Large intestine (tissue), 12 donors: ENCODE data around the gene MAGEE2. TPM values are rescaled to one million over a fixed set of nuclear protein-coding genes. Genes with fewer than 3 reads are reported as not detected.
"Not testable (repeated sequence)": the region's sequence is repeated elsewhere in the genome, so short reads cannot be mapped to it uniquely, and the experiment has no call there.

Source experiments
- DNase-seq, 2 donors: peaks; one replicate each; pipeline versions ENCODE4 v3.0.0 to v3.0.0-alpha.2; 2013
- H3K27ac ChIP-seq: one replicate; pipeline ENCODE4 v1.5.1; 2013; ENCODE audit warnings: low read length
- H3K27me3 ChIP-seq: 2 replicates; pipeline ENCODE4 v1.6.1; 2013; ENCODE audit warnings: low read length; ENCODE audit not compliant: control insufficient read depth, insufficient read depth
- H3K36me3 ChIP-seq: 2 replicates; pipeline ENCODE4 v1.6.1; 2013; ENCODE audit warnings: low read length; ENCODE audit not compliant: control insufficient read depth, insufficient read depth
- H3K4me1 ChIP-seq: one replicate; pipeline ENCODE4 v1.6.1; 2013; ENCODE audit warnings: low read length; ENCODE audit not compliant: control insufficient read depth, insufficient read depth
- H3K4me3 ChIP-seq: one replicate; pipeline ENCODE4 v1.5.1; 2013; ENCODE audit warnings: low read length
- H3K9me3 ChIP-seq: one replicate; pipeline ENCODE4 v1.6.1; 2013; ENCODE audit warnings: mild to moderate bottlenecking, low read depth, low read length, moderate library complexity; ENCODE audit not compliant: control insufficient read depth
- WGBS: methylation state at CpG from one replicate; pipeline ENCODE4 v1.1.5; 2013; ENCODE audit warnings: low lambda C conversion rate; ENCODE audit not compliant: insufficient coverage; 5-methylcytosine and 5-hydroxymethylcytosine counted together
- long read RNA-seq, 11 donors: transcript quantifications; one replicate each; lab custom pipeline, GENCODE V29; 2026
- polyA plus RNA-seq: library from polyadenylated mRNA; unstranded; fragments of 120-200 nt; gene quantifications from one replicate; pipeline ENCODE4 v1.2.1, GENCODE V29; 2013

Gene MAGEE2
- 0.37 TPM for polyA plus RNA-seq
- long read RNA-seq, donor 1, result 0 reads
- long read RNA-seq, donor 2, result 0 reads
- long read RNA-seq, donor 3, result 0 reads
- long read RNA-seq, donor 4, result 0 reads
- long read RNA-seq, donor 5, result 0 reads
- long read RNA-seq, donor 6, result 0 reads
- long read RNA-seq, donor 7, partial matches to known transcripts, result 0 of 1 reads
- long read RNA-seq, donor 7, other reads (novel, unspliced or antisense), result 0 of 1 reads
- long read RNA-seq, donor 8, result 0 reads
- long read RNA-seq, donor 9, result 0 reads
- long read RNA-seq, donor 10, result 0 reads
- long read RNA-seq, donor 11, partial matches to known transcripts, result 0 of 1 reads
- long read RNA-seq, donor 11, other reads (novel, unspliced or antisense), result 0 of 1 reads

GRCh38 chrX:75784680-75785491 lies at the start of gene MAGEE2:
Gene MAGEE2, minus strand, starts transcription at chrX:75785254. Its CDS starts 203 bp downstream, at chrX:75785051.
- H3K36me3 ChIP-seq, result no peaks in the 10 kb centered on the region
- no CpG with 5 or more reads among the region's 36 CpGs for WGBS
- no peak within 1 kb of the TSS for H3K27ac ChIP-seq
- H3K4me1 ChIP-seq, result no peaks in the 10 kb centered on the region
- peak within 1 kb of the TSS; percentile 6 for H3K4me3 ChIP-seq
- peak in 1 of 2 donors; percentile 1 for DNase-seq
- no peaks in the 10 kb centered on the region for H3K27me3 ChIP-seq
- no peaks in the 10 kb centered on the region for H3K9me3 ChIP-seq

- H3K9me3 ChIP-seq, result no peaks in the 10 kb centered on the region
- H3K36me3 ChIP-seq, result no peaks in the 10 kb centered on the region
- H3K4me1 ChIP-seq, result no peaks in the 10 kb centered on the region
- DNase-seq, result no peak
- H3K27ac ChIP-seq, result no peak overlapping the region
- H3K27me3 ChIP-seq, result no peaks in the 10 kb centered on the region
- no peak overlapping the region for H3K4me3 ChIP-seq
- WGBS, result no CpG with 5 or more reads among the region's 5 CpGs
Measured at GRCh38 chrX:75786290-75786689, 1.2 kb upstream of the MAGEE2 start.

- Histone ChIP-seq H3K9me3 (no peaks in the 10 kb centered on the region), H3K4me3 (no peak overlapping the region), H3K27ac (no peak overlapping the region), H3K27me3 (no peaks in the 10 kb centered on the region), H3K4me1 (no peaks in the 10 kb centered on the region), H3K36me3 (no peaks in the 10 kb centered on the region)
- peak in 1 of 2 donors; percentile 7 for DNase-seq
- no CpG with 5 or more reads among the region's 15 CpGs for WGBS
Measured at GRCh38 chrX:75781611-75782010, 3.4 kb downstream of the MAGEE2 start.

GRCh38 chrX:75768063-75768462 lies 17.0 kb downstream of the MAGEE2 start:
- DNase-seq, H3K9me3 ChIP-seq, H3K4me1 ChIP-seq, H3K27me3 ChIP-seq, H3K4me3 ChIP-seq, H3K36me3 ChIP-seq, H3K27ac ChIP-seq: not testable (repeated sequence)
- no CpG with 5 or more reads among the region's 5 CpGs for WGBS

GRCh38 chrX:75748431-75748830 lies 36.6 kb downstream of the MAGEE2 start:
- Histone ChIP-seq H3K4me1 (no peaks in the 10 kb centered on the region), H3K9me3 (no peaks in the 10 kb centered on the region), H3K27me3 (no peaks in the 10 kb centered on the region), H3K4me3 (no peak overlapping the region), H3K27ac (no peak overlapping the region), H3K36me3 (no peaks in the 10 kb centered on the region)
- no CpG with 5 or more reads among the region's 2 CpGs for WGBS
- no peak for DNase-seq

GRCh38 chrX:75746891-75747639 lies 38.0 kb downstream of the MAGEE2 start:
- Histone ChIP-seq H3K4me1 (no peaks in the 10 kb centered on the region), H3K27ac (peak overlapping the region; percentile 12), H3K9me3 (no peaks in the 10 kb centered on the region), H3K27me3 (no peaks in the 10 kb centered on the region), H3K4me3 (peak overlapping the region; percentile 55), H3K36me3 (no peaks in the 10 kb centered on the region)
- WGBS, result no CpG with 5 or more reads among the region's 54 CpGs
- peak; percentile 5 to 36 for DNase-seq
